ENCODE data around the gene ROR2. TPM values are rescaled to one million over a fixed set of nuclear protein-coding genes. Genes with fewer than 3 reads are reported as not detected.

The ROR2 gene
- total and polyA plus RNA-seq, 7 donors, result 0.46 to 81.7 (median 51.4) TPM

- Histone ChIP-seq H3K27ac (peak overlapping the region in 3 of 4 donors; percentile 19 to 61 (median 32)), H3K36me3 (no peaks in the 10 kb centered on the region), H3K9me3 (no peaks in the 10 kb centered on the region), H3K4me1 (peaks cover 0 to 13% (median 5%) of the 10 kb centered on the region in 4 donors), H3K27me3 (no peaks in the 10 kb centered on the region), H3K4me3 (no peak overlapping the region)
- no peak for TF ChIP-seq POLR2AphosphoS5 (IDR thresholded peaks at IDR 0.05)
- no peak for TF ChIP-seq POLR2A (IDR thresholded peaks at IDR 0.05)
- TF ChIP-seq CTCF (IDR thresholded peaks at IDR 0.05), result no peak
- no peak for TF ChIP-seq EP300 (IDR thresholded peaks at IDR 0.05)
- intact Hi-C loops (cut with DNase I), result no loop called here
- WGBS, 2 donors, result 76 to 88% methylated on average over 2 of the region's 2 CpGs
- no peak for DNase-seq
These were observed 22.7 kb upstream of the ROR2 start for GRCh38 chr9:91972711-91973110.

- peak; percentile 66 for DNase-seq
- Histone ChIP-seq H3K9me3 (no peaks in the 10 kb centered on the region), H3K36me3 (no peaks in the 10 kb centered on the region), H3K4me3 (no peak overlapping the region), H3K27me3 (no peaks in the 10 kb centered on the region), H3K4me1 (peaks cover 0 to 13% (median 5%) of the 10 kb centered on the region in 4 donors), H3K27ac (peak overlapping the region in 3 of 4 donors; percentile 19 to 61 (median 32))
- intact Hi-C loops (cut with DNase I), result no loop called here
- 72 to 82% methylated on average over 4 of the region's 4 CpGs for whole genome bisulfite sequencing, 2 donors
- TF ChIP-seq POLR2AphosphoS5 (IDR thresholded peaks at IDR 0.05) (peak in 2 of 4 donors; percentile 39 to 56), EP300 (IDR thresholded peaks at IDR 0.05) (no peak)
These were observed 22.1 kb upstream of the ROR2 start for GRCh38 chr9:91972076-91972626.

- Histone ChIP-seq H3K36me3 (no peaks in the 10 kb centered on the region), H3K27ac (no peak overlapping the region), H3K4me1 (peaks cover 0 to 5% (median 2%) of the 10 kb centered on the region in 4 donors), H3K4me3 (no peak overlapping the region), H3K27me3 (no peaks in the 10 kb centered on the region), H3K9me3 (no peaks in the 10 kb centered on the region)
- no peak for TF ChIP-seq CTCF (IDR thresholded peaks at IDR 0.05)
- TF ChIP-seq EP300 (IDR thresholded peaks at IDR 0.05), result no peak
- TF ChIP-seq POLR2AphosphoS5 (IDR thresholded peaks at IDR 0.05), result no peak
- TF ChIP-seq POLR2A (IDR thresholded peaks at IDR 0.05), result no peak
- 74 to 90% methylated on average over 3 of the region's 3 CpGs for WGBS, 2 donors
- DNase-seq, result no peak
- intact Hi-C loops (cut with DNase I), result no loop called here
These were observed 17.2 kb upstream of the ROR2 start for GRCh38 chr9:91967259-91967658.

GRCh38 chr9:91966503-91966902 lies 16.5 kb upstream of the ROR2 start:
- H3K4me1 ChIP-seq, result no peaks in the 10 kb centered on the region
- 93% methylated on average over 2 of the region's 2 CpGs for WGBS, 2 donors
- no peak for DNase-seq
- TF ChIP-seq EP300 (IDR thresholded peaks at IDR 0.05), result no peak
- no peak for TF ChIP-seq CTCF (IDR thresholded peaks at IDR 0.05)
- no peak for TF ChIP-seq POLR2AphosphoS5 (IDR thresholded peaks at IDR 0.05)
- TF ChIP-seq POLR2A (IDR thresholded peaks at IDR 0.05), result no peak
- intact Hi-C loops (cut with DNase I), result no loop called here
- no peaks in the 10 kb centered on the region for H3K27me3 ChIP-seq
- H3K4me3 ChIP-seq, result no peak overlapping the region
- H3K9me3 ChIP-seq, result no peaks in the 10 kb centered on the region
- H3K27ac ChIP-seq, result no peak overlapping the region
- no peaks in the 10 kb centered on the region for H3K36me3 ChIP-seq

- Histone ChIP-seq H3K4me3 (no peak overlapping the region), H3K27ac (no peak overlapping the region), H3K9me3 (peaks cover 0 to 1% (median 0%) of the 10 kb centered on the region in 4 donors), H3K4me1 (no peaks in the 10 kb centered on the region), H3K27me3 (no peaks in the 10 kb centered on the region), H3K36me3 (no peaks in the 10 kb centered on the region)
- WGBS, 2 donors, result 83 to 91% methylated on average over 2 of the region's 2 CpGs
- no peak for TF ChIP-seq EP300 (IDR thresholded peaks at IDR 0.05)
- TF ChIP-seq POLR2A (IDR thresholded peaks at IDR 0.05), result no peak
- TF ChIP-seq POLR2AphosphoS5 (IDR thresholded peaks at IDR 0.05), result no peak
- TF ChIP-seq CTCF (IDR thresholded peaks at IDR 0.05), result no peak
- DNase-seq, result no peak
- intact Hi-C loops (cut with DNase I), result no loop called here
These were observed 13.7 kb upstream of the ROR2 start for GRCh38 chr9:91963711-91964240.
